ENCODE measurements around the gene ECHDC3.
"Not testable (repeated sequence)": the region's sequence is repeated elsewhere in the genome, so short reads cannot be mapped to it uniquely, and the experiment has no call there.

The ECHDC3 gene

GRCh38 chr10:11727563-11727962, 14.6 kb upstream of the ECHDC3 start:
- TF ChIP-seq CTCF (IDR thresholded peaks at IDR 0.05; ENCODE audit: low read depth, low read length) = no peak
- no peak for DNase-seq (ENCODE audit: extremely low read depth, low read depth)

- DNase-seq (ENCODE audit: extremely low read depth, low read depth) = no peak
- no peak for TF ChIP-seq CTCF (IDR thresholded peaks at IDR 0.05; ENCODE audit: low read depth, low read length)
Observed at GRCh38 chr10:11728353-11728752, 13.8 kb upstream of the ECHDC3 start.

GRCh38 chr10:11729790-11730315, 12.3 kb upstream of the ECHDC3 start:
- no peak for TF ChIP-seq CTCF (IDR thresholded peaks at IDR 0.05; ENCODE audit: low read depth, low read length)

GRCh38 chr10:11730779-11731178, 11.4 kb upstream of the ECHDC3 start:
- DNase-seq (ENCODE audit: extremely low read depth, low read depth) = no peak
- no peak for TF ChIP-seq CTCF (IDR thresholded peaks at IDR 0.05; ENCODE audit: low read depth, low read length)

More at GRCh38 chr10:11729790-11730315, 12.3 kb upstream of the ECHDC3 start:
- DNase-seq (ENCODE audit: extremely low read depth, low read depth) = no peak

GRCh38 chr10:11736767-11737166, 5.4 kb upstream of the ECHDC3 start:
- DNase-seq (ENCODE audit: extremely low read depth, low read depth) = not testable (repeated sequence)

- not testable (repeated sequence) for DNase-seq (ENCODE audit: extremely low read depth, low read depth)
Observed at GRCh38 chr10:11737258-11738032, 4.7 kb upstream of the ECHDC3 start.

GRCh38 chr10:11740907-11741306, 1.3 kb upstream of the ECHDC3 start:
- TF ChIP-seq CTCF (IDR thresholded peaks at IDR 0.05; ENCODE audit: low read depth, low read length) = no peak
- DNase-seq (ENCODE audit: extremely low read depth, low read depth) = no peak

- no peak for TF ChIP-seq CTCF (IDR thresholded peaks at IDR 0.05; ENCODE audit: low read depth, low read length)
- no peak for DNase-seq (ENCODE audit: extremely low read depth, low read depth)
Observed at GRCh38 chr10:11741608-11742007, 574 bp upstream of the ECHDC3 start.

Data from AG09319 (cell line).